Motor neuron (in vitro differentiated cells): ENCODE measurements around the gene SPATA25. TPM values are rescaled to one million over a fixed set of nuclear protein-coding genes. Genes with fewer than 3 reads are reported as not detected.

Experiments
- ATAC-seq, 8 experiments: fragments of 200-7000 bp; cut with Tn5 transposase; replicated peaks in 6 of 8; 2 replicates each; pipeline ENCODE4 v1.8.0; 2021; ENCODE audit warnings: mild to moderate bottlenecking in 8 of 8, moderate library complexity in 8 of 8
- H3K27ac ChIP-seq, 2 donors: fragments of 250-450 bp; sonication (Bioruptor Pico); 2 replicates each; pipeline ENCODE4 v1.9.0; 2021; ENCODE audit warnings: antibody characterized with exemption in 2 of 2, mild to moderate bottlenecking in 2 of 2, moderate library complexity in 1 of 2
- H3K4me1 ChIP-seq, 2 donors: fragments of 250-450 bp; sonication (Bioruptor Pico); replicated peaks in 1 of 2; 2 replicates each; pipeline ENCODE4 v1.6.1; 2021; ENCODE audit warnings: antibody characterized with exemption in 2 of 2, mild to moderate bottlenecking in 2 of 2, moderate library complexity in 1 of 2
- H3K4me3 ChIP-seq, 5 donors: fragments of 250-450 bp; sonication (Bioruptor Pico); 2 replicates each; pipeline ENCODE4 v1.9.0; 2021; ENCODE audit warnings: antibody characterized with exemption in 5 of 5, mild to moderate bottlenecking in 5 of 5, moderate library complexity in 4 of 5
- WGBS, 10 experiments: fragments of 450-650 bp; shearing (Covaris generic); methylation state at CpG; one replicate each; pipeline ENCODE4 v1.0.0; 2022; 5-methylcytosine and 5-hydroxymethylcytosine counted together
- in situ Hi-C, 9 experiments: fragments of 400-800 bp; cut with MboI; loops; one replicate each; pipeline ENCODE4 v1.15.0; 2021; ENCODE audit warnings: low sequenced_read_pairs in 9 of 9, low pct_unique_long_range_greater_than_20kb in 2 of 9; ENCODE audit not compliant: unreplicated experiment in 9 of 9
- total RNA-seq, 8 experiments: library from RNA; unstranded; fragments of 300-600 nt; gene quantifications; 2 replicates each; pipeline versions ENCODE4 v1.2.3 to v1.2.4, GENCODE V29; 2022

SPATA25 gene
- total RNA-seq, 8 experiments from 2014 or later = 1.1 to 4.1 (median 2.6) TPM

DNA sequence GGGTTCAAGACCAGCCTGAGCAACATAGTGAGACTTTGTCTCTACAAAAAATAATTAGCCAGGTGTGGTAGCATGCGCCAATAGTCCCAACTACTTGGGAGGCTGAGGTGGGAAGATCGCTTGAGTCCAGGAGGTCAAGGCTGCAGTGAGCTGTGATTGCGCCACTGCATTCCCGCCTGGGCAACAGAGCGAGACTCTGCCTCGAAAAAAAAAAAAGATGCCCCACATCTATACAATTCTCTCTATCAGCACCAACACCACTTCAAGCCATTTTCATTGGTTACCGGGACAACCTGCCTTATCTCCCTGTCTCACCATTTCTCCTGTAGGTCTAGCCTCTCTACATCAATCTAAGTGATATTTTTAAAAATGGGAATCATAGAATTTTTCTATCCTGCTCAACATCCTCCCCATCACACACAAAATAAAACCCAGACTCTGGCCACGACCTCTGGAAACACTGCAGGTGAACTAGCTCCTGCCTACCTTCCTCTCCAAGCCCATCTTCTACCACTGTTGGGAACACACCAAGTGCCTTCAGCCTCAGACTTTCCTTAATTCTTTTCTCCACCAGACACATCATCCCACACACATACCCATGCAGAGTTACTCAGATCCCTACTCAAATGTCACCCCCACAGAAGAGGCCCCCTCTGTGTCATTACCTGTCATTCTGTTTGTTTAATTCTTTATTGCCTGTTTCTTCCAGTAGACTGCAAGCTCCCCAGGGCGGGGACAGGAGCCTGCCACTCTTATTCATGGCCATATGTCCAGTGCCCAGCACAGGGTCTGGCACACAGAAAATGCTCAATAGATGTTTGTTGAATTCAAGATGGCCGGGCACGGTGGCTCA, 34.1 kb upstream of the SPATA25 start:
- in situ Hi-C loops = no loop called here
- Histone ChIP-seq H3K4me1 (no peaks in the 10 kb centered on the region), H3K4me3 (no peak overlapping the region), H3K27ac (no peak overlapping the region)
- ATAC-seq = no peak
- 0 to 100% (median 85%) methylated on average over 1 to 9 of the region's 11 CpGs; no CpG with 5 or more reads in 2 of the 10 experiments for WGBS, 10 experiments

DNA sequence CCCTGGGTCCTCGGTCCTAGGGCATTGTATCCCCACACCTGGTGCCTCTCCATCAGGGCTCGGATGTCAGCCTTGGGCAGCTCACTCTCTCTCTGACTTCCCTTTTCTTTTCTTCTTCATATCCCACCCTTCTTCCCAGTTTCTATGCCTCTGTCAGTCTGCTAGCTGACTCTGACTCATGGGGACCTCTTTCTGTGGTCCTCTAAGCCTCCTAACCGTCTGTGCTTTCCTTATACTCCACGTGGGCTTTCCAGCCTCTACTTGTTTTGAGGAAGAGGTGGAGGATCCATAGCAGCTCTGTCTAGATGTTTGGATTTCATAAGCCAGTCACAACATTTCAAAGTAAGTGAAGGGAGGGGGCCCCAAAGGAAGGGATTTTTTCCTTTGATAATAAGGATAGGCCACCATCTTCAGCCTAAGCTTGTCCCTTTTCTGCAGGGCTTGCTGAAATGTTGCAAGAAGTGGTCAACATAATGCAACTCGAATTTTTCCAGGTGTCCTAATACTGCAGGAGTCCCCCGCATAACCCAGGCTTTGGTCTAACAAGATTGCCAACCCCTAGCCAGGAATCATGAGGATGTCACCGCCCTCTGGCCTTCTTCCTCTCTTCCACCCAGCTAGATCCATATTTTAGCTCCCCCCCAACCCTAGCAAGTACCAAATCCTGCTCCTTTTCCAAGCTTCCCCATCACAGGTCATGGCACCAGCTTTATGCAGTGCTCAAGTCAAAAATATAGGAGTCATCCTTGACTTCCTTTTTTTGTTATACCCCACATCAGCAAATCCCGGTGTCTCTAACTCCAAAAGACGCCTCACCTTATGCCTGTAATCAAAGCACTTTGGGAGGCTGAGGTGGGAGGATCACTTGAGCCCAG, 33.3 kb upstream of the SPATA25 start:
- H3K4me1 ChIP-seq = no peaks in the 10 kb centered on the region
- 40 to 77% (median 69%) methylated on average over 1 to 7 of the region's 9 CpGs; no CpG with 5 or more reads in 1 of the 10 experiments for WGBS, 10 experiments
- ATAC-seq = no peak
- in situ Hi-C loops = no loop called here
- H3K4me3 ChIP-seq = no peak overlapping the region
- no peak overlapping the region for H3K27ac ChIP-seq

DNA sequence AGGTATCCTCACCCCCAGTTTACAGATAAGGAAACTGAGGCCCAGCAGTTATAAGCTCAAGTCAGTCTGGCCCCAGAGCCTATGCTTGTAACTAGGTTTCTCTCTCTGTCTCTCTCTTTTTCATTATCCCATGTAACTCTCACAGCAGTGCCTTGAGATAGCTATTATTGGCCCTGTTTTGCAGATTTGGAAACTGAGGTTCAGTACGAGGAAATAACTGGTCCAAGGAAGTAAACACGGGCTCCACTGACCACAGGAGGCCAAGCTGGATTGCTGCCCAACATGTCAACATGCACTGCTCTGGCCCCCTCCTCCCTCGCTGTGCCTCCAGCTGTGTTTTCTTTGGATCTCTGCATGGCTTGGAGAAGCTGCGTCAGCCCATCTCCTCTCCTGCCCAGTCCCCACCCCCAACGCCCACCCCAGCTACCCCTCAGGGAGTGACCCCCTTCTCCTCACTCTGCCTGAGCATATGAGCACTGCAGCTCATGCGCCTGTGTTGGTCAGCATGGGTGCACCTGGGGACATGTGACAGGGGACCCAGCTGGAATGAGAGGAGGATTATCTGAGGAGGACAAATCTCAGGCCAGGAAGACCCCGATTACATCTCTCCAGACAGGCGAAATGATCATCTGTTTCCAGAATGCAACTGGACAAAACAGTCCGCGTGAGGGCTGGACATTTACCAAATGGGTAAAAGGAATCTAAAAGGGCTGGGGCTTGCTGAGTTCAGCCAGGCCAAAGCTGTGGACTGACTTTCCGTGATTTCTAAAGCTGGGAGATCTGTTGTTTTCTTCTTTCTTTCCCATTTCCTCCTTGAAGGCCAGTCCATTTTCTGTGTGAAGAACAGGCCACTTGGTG, 32.3 kb upstream of the SPATA25 start:
- no peak overlapping the region for H3K4me3 ChIP-seq
- ATAC-seq = peak in 5 of 8 experiments; percentile 21 to 82 (median 36)
- no peaks in the 10 kb centered on the region for H3K4me1 ChIP-seq
- in situ Hi-C loops = no loop called here
- H3K27ac ChIP-seq = no peak overlapping the region
- 0 to 83% (median 60%) methylated on average over 1 to 4 of the region's 11 CpGs; no CpG with 5 or more reads in 1 of the 10 experiments for WGBS, 10 experiments

GRCh38 chr20:45918779-45919537, 31.5 kb upstream of the SPATA25 start:
- Histone ChIP-seq H3K4me3 (no peak overlapping the region), H3K27ac (no peak overlapping the region), H3K4me1 (no peaks in the 10 kb centered on the region)
- no peak for ATAC-seq
- 72 to 100% (median 82%) methylated on average over 3 to 7 of the region's 12 CpGs; no CpG with 5 or more reads in 3 of the 10 experiments for WGBS, 10 experiments
- in situ Hi-C loops = no loop called here

DNA sequence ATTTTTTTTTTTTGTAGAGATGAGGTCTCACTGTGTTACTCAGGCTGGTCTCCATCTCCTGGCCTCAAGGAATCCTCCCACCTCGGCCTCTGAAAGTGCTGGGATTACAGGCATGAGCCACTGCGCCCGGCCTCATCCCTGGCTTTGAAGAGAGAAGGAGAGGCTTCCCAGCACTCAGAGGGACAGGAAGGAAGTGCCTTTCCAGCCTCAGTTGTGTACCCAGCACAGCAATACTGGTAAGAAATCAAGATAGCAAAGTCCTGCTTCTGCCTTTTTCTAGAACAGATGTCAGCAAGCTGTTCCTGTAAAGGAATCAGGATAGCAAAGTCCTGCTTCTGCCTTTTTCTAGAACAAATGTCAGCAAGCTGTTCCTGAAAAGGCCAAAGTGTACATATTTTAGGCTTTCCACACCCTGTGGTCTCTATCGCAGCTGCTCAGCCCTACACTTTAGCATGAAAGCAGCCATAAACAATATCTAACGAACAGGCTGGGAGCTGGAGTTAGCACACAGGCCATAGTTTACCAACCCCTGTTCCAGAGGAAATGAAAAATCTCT, 30.8 kb upstream of the SPATA25 start:
- Histone ChIP-seq H3K4me1 (no peaks in the 10 kb centered on the region), H3K4me3 (no peak overlapping the region), H3K27ac (no peak overlapping the region)
- ATAC-seq = peak in 3 of 8 experiments; percentile 16 to 54 (median 53)
- in situ Hi-C loops = no loop called here
- 17 to 100% (median 75%) methylated on average over 1 to 5 of the region's 5 CpGs; no CpG with 5 or more reads in 2 of the 10 experiments for WGBS, 10 experiments

- H3K27ac ChIP-seq = no peak overlapping the region
- peaks cover under 1% of the 10 kb centered on the region in 2 donors for H3K4me1 ChIP-seq
- WGBS, 10 experiments = 8 to 90% (median 71%) methylated on average over 1 to 5 of the region's 5 CpGs; no CpG with 5 or more reads in 3 of the 10 experiments
- H3K4me3 ChIP-seq = no peak overlapping the region
- peak in 3 of 8 experiments; percentile 9 to 27 (median 25) for ATAC-seq
- in situ Hi-C loops = no loop called here
These were observed 30.3 kb upstream of the SPATA25 start for GRCh38 chr20:45917790-45918141.

DNA sequence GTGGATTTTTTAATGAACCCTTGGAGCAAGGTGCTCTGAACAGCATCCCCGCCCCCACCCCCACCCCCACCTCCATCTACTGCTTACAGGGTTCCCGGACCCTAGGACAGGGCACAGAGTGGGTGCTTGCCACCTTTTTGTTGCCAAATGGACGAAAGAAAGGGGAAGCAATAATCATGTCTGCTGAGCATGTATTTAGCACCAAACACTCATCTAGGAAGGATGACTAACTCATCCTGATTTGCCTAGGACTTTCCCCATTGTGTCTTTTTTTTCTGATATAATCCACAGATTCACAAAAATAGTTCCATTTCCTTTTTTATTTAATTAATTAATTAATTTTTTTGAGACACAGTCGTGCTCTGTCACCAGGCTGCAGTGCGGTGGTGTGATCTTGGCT, 25.7 kb upstream of the SPATA25 start:
- in situ Hi-C loops = no loop called here
- Histone ChIP-seq H3K4me1 (peaks cover 7 to 15% of the 10 kb centered on the region in 2 donors), H3K4me3 (no peak overlapping the region), H3K27ac (no peak overlapping the region)
- no peak for ATAC-seq
- 33 to 100% (median 93%) methylated on average over 2 to 3 of the region's 5 CpGs; no CpG with 5 or more reads in 4 of the 10 experiments for WGBS, 10 experiments

GRCh38 chr20:45912344-45912682, 24.9 kb upstream of the SPATA25 start:
- in situ Hi-C loops = no loop called here
- Histone ChIP-seq H3K27ac (peak overlapping the region; percentile 78 to 84), H3K4me1 (peaks cover 7 to 15% of the 10 kb centered on the region in 2 donors), H3K4me3 (peak overlapping the region; percentile 31 to 50 (median 38))
- WGBS, 10 experiments = 0 to 80% (median 38%) methylated on average over 1 to 4 of the region's 4 CpGs; no CpG with 5 or more reads in 4 of the 10 experiments
- ATAC-seq = no peak

GRCh38 chr20:45911486-45912343, 24.3 kb upstream of the SPATA25 start, which contains the start of gene PLTP:
PLTP (minus strand) TSS chr20:45912155; CDS start chr20:45911452, 703 bp downstream.
- 0% methylated on average over 1 of the region's 58 CpGs; no CpG with 5 or more reads in 8 of the 10 experiments for WGBS, 10 experiments
- Histone ChIP-seq H3K27ac (peak within 1 kb of the TSS; percentile 78 to 84), H3K4me3 (peak within 1 kb of the TSS; percentile 31 to 50 (median 38)), H3K4me1 (peaks cover 7 to 15% of the 10 kb centered on the region in 2 donors)
- peak; percentile 20 to 74 (median 70) for ATAC-seq
- in situ Hi-C loops = no loop called here

- Histone ChIP-seq H3K27ac (peak overlapping the region; percentile 78 to 84), H3K4me1 (peaks cover 7 to 15% of the 10 kb centered on the region in 2 donors), H3K4me3 (peak overlapping the region; percentile 31 to 50 (median 38))
- 0 to 6% (median 0%) methylated on average over 1 to 7 of the region's 43 CpGs; no CpG with 5 or more reads in 3 of the 10 experiments for WGBS, 10 experiments
- in situ Hi-C loops = no loop called here
- peak; percentile 68 to 88 (median 76) for ATAC-seq
These were observed 23.5 kb upstream of the SPATA25 start for GRCh38 chr20:45910670-45911485.
